GM12864 (cell line): ENCODE measurements around the gene CDK5RAP3.

Source experiments
- DNase-seq: peaks from one replicate; pipeline ENCODE4 v3.0.0-alpha.2; 2011; ENCODE audit warnings: low read depth
- H3K4me3 ChIP-seq: 2 replicates; pipeline ENCODE4 v1.5.1; 2011; ENCODE audit warnings: mild to moderate bottlenecking, low read depth, low read length, control low read depth
- CTCF ChIP-seq: IDR thresholded peaks from 2 replicates; pipeline ENCODE4 v1.5.1; 2011; ENCODE audit warnings: low read depth, mild to moderate bottlenecking, moderate library complexity, low read length, control low read depth, inconsistent platforms; ENCODE audit errors: missing control alignments

Gene CDK5RAP3

DNA sequence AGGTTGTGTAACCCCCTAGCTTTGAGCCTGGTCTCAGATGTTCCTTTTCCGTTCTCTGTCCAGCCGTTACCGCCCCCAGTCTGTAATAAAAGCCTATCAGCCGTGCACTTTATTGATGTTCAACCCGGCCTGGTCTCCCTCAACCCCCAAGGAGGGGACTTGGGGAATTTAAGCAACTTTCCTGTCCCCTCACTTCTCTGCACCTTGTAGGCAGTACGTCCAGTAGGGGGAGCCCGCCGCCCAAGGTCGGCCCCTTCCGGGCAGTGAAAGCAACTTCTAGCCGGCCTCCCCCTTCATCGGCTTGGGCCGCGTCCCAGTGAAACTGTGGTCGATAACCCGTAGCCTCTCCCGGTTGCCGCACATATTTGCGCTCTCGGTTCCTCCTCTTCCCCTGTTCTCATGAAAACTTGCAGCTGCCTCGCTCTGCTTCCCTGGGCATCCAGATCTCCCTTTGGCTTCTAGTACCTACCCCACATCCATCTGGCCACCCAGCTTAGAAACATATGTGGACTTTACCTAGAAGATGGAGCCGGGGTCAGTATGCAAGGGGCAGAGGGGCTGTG is 21.6 kb upstream of the CDK5RAP3 start:
- peak; percentile 91 for TF ChIP-seq CTCF
- DNase-seq, result no peak
- peak overlapping the region; percentile 11; the same call in 1 of the 2 replicates for H3K4me3 ChIP-seq

DNA sequence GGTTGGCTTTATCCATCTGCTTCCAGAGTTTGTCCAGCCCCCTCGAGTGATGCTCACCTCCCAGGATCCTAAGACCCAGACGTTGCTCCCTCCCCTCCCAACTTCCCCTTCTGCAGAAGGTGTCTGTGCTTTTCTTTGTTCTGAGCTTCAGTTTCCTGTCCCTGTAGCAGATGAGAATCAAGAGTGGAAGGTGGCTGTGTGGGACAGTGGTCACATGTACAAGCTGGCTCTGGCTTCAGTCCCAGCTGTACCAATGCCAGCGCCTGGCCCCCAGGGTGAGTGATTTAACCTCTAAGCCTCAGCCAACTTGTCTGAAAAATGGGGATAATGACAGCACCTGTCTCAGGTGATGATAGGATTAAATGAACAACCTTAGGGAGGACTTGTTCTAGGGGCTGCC is 21.0 kb upstream of the CDK5RAP3 start:
- TF ChIP-seq CTCF, result no peak
- no peak for DNase-seq
- no peak overlapping the region for H3K4me3 ChIP-seq

DNA sequence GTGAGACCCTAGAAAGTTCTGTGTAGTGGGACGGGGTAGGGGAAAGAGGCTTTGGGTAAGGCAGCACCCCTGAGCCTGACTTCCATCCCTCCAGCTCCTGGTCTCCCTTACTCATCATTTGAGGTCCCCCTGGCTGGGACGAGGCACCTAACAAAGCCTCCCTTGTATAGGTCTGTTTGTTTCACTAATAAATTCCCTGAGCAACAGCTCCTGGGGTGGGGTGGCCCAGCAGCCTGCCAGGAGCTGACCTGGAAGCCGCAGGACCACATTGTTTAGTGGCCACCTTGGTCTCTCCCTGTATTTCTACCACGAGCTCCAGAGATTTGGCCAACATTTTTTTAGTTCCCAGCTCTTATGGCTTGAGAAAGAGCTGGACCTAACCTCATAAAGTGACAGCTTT is 20.5 kb upstream of the CDK5RAP3 start:
- H3K4me3 ChIP-seq, result no peak overlapping the region
- no peak for TF ChIP-seq CTCF
- no peak for DNase-seq

GRCh38 chr17:47952171-47953021 is 18.5 kb upstream of the CDK5RAP3 start:
- DNase-seq, result no peak
- no peak overlapping the region for H3K4me3 ChIP-seq
- TF ChIP-seq CTCF, result no peak

DNA sequence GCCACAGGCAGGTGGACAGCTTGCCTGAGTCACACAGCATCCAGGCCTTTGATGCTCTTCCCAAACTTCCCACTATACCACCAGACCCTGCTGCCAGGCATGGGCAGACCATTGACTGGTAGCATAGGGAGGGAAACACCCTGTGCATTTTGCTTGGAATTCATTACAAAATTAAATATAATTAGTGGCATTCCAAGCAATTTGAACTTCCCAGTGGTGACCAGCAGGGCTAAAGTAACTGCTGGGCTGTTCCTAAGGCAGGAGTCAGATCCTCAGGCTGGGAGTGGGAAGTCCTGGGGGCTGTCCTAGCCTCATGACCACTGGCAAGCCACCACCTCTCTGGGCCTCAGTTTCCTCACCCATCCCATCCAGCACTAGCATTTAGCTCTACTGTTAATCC is 17.0 kb upstream of the CDK5RAP3 start:
- no peak for DNase-seq
- no peak for TF ChIP-seq CTCF
- H3K4me3 ChIP-seq, result no peak overlapping the region

DNA sequence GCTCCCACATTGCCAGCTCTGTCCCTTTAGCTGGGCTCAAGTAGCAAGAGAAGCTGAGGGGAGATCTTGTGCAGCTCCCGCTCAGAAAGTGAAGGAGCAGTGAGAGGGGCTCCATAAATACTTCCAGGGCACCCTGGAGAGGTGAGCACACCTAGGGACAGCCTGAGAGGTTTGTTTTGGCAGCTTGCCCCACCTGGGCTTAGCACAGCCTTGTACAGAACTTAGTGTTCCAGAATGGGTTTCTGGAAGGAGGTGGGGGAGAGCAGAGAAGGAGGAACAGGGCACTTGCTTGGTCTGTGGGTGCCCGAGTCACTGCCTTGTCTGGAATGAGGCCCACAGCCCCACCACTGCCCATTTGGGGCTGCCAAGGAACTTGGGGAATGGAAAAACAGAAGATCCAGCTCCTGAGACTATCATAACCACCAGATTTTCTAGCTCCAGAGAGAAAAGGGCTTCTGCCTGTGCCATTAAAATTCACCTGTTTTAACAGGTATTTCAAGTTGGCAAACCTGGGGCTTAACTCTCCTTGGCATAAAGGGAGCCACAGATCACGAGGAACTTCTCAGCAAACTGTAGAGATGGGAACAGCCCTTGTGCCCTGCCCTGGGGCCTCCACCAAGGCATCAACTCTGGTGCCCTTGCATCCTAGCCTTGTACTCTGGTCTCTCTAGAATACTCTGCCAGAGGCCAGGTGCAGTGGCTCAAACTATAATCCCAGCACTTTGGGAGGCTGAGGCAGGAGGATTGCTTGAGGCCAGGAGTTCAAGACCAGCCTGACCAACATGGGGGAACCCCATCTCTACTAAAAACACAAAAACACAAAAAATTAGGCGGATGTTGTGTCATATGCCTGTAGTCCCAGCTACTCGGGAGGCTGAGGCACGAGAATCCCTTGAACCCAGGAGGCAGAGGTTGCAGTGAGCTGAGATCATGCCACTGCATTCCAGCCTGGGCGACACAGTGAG is 15.1 kb upstream of the CDK5RAP3 start:
- no peak for TF ChIP-seq CTCF
- DNase-seq, result no peak
- H3K4me3 ChIP-seq, result no peak overlapping the region
